EH (cell line): ENCODE data around the gene JMJD1C.
A peak's percentile ranks its signal among the peaks of the same experiment; 100 is the strongest.
"Not testable (repeated sequence)": the region's sequence is repeated elsewhere in the genome, so short reads cannot be mapped to it uniquely, and the experiment has no call there.

Experiments
- DNase-seq: peaks from one replicate; pipeline ENCODE4 v3.0.0-alpha.2; 2015; ENCODE audit warnings: low read depth

Gene JMJD1C

GRCh38 chr10:63465293-63466143 is at the start of gene JMJD1C:
Gene JMJD1C, minus strand, starts transcription at chr10:63465977. Its CDS starts 315 bp downstream, at chr10:63465662.
- peak; percentile 80 for DNase-seq

GRCh38 chr10:63515002-63515763 is 49.4 kb upstream of the JMJD1C start:
- DNase-seq = peak; percentile 87

GRCh38 chr10:63506554-63506953 is 40.8 kb upstream of the JMJD1C start:
- DNase-seq = no peak

GRCh38 chr10:63505562-63505961 is 39.8 kb upstream of the JMJD1C start:
- no peak for DNase-seq

GRCh38 chr10:63504145-63504881 is 38.5 kb upstream of the JMJD1C start:
- no peak for DNase-seq

GRCh38 chr10:63503395-63503794 is 37.6 kb upstream of the JMJD1C start:
- no peak for DNase-seq

- DNase-seq = no peak
Measured at GRCh38 chr10:63502832-63503231, 37.1 kb upstream of the JMJD1C start.

GRCh38 chr10:63501954-63502353 is 36.2 kb upstream of the JMJD1C start:
- DNase-seq = no peak

- not testable (repeated sequence) for DNase-seq
Measured at GRCh38 chr10:63500551-63500950, 34.8 kb upstream of the JMJD1C start.

GRCh38 chr10:63498665-63499064 is 32.9 kb upstream of the JMJD1C start:
- no peak for DNase-seq

- no peak for DNase-seq
Measured at GRCh38 chr10:63497321-63497720, 31.5 kb upstream of the JMJD1C start.

- no peak for DNase-seq
Measured at GRCh38 chr10:63496561-63496960, 30.8 kb upstream of the JMJD1C start.

- peak; percentile 52 for DNase-seq
Measured at GRCh38 chr10:63494951-63495350, 29.2 kb upstream of the JMJD1C start.

GRCh38 chr10:63493004-63493403 is 27.2 kb upstream of the JMJD1C start:
- no peak for DNase-seq

- peak; percentile 54 for DNase-seq
Measured at GRCh38 chr10:63492317-63492690, 26.5 kb upstream of the JMJD1C start.

- peak; percentile 77 for DNase-seq
Measured at GRCh38 chr10:63491588-63492316, 26.0 kb upstream of the JMJD1C start.

- DNase-seq = no peak
Measured at GRCh38 chr10:63489838-63490237, 24.1 kb upstream of the JMJD1C start.

- DNase-seq = no peak
Measured at GRCh38 chr10:63487990-63488389, 22.2 kb upstream of the JMJD1C start.

GRCh38 chr10:63483983-63484382 is 18.2 kb upstream of the JMJD1C start:
- peak; percentile 18 for DNase-seq

GRCh38 chr10:63481815-63482421 is 16.1 kb upstream of the JMJD1C start:
- no peak for DNase-seq

- DNase-seq = no peak
Measured at GRCh38 chr10:63480237-63480636, 14.5 kb upstream of the JMJD1C start.
